Measurements from ENCODE around the gene ISG20.
"Not testable (repeated sequence)": the region's sequence is repeated elsewhere in the genome, so short reads cannot be mapped to it uniquely, and the experiment has no call there.

ISG20 gene

GRCh38 chr15:88637436-88637835, 1.4 kb upstream of the ISG20 start:
- DNase-seq: no peak

- DNase-seq: no peak
Observed at GRCh38 chr15:88637841-88638625, 783 bp upstream of the ISG20 start.

- no peak for DNase-seq
Observed at GRCh38 chr15:88641959-88642452, 3.2 kb downstream of the ISG20 start.

- not testable (repeated sequence) for DNase-seq
Observed at GRCh38 chr15:88642514-88642913, 3.7 kb downstream of the ISG20 start.

GRCh38 chr15:88644741-88645140, 5.9 kb downstream of the ISG20 start:
- DNase-seq: no peak

GRCh38 chr15:88645171-88646087, 6.6 kb downstream of the ISG20 start:
- DNase-seq: no peak

GRCh38 chr15:88646088-88646405, 7.2 kb downstream of the ISG20 start:
- no peak for DNase-seq

GRCh38 chr15:88646951-88647350, 8.1 kb downstream of the ISG20 start:
- no peak for DNase-seq

- DNase-seq: no peak
Observed at GRCh38 chr15:88647351-88648105, 8.7 kb downstream of the ISG20 start.

- no peak for DNase-seq
Observed at GRCh38 chr15:88648357-88649214, 9.8 kb downstream of the ISG20 start.

GRCh38 chr15:88649286-88649733, 10.5 kb downstream of the ISG20 start:
- DNase-seq: no peak

GRCh38 chr15:88649753-88650551, 11.1 kb downstream of the ISG20 start:
- DNase-seq: no peak

- DNase-seq: no peak
Observed at GRCh38 chr15:88650556-88650955, 11.7 kb downstream of the ISG20 start.

GRCh38 chr15:88651136-88651732, 12.4 kb downstream of the ISG20 start:
- no peak for DNase-seq

GRCh38 chr15:88651971-88652370, 13.2 kb downstream of the ISG20 start:
- no peak for DNase-seq

GRCh38 chr15:88652456-88653199, 13.8 kb downstream of the ISG20 start:
- DNase-seq: no peak

GRCh38 chr15:88653200-88654064, 14.6 kb downstream of the ISG20 start:
- DNase-seq: no peak

GRCh38 chr15:88654430-88655102, 15.8 kb downstream of the ISG20 start:
- DNase-seq: no peak

Data from NCI-H1417 treated with DMSO at 0.1 percent for 48 hours (cell line).